Sigmoid colon (tissue), 4 donors: ENCODE results near the gene CRABP1.

Experiments
- EP300 ChIP-seq, 4 donors: sonication (generic); formaldehyde crosslinking; IDR thresholded peaks; one replicate each; pipeline ENCODE4 v1.6.1; 2017; ENCODE audit warnings: antibody characterized with exemption in 4 of 4
- POLR2A ChIP-seq, 2 donors: fragments of 450-650 bp; IDR thresholded peaks; one replicate each; pipeline ENCODE4 v1.6.1; 2016; ENCODE audit warnings: antibody characterized with exemption in 2 of 2, mild to moderate bottlenecking in 2 of 2, moderate library complexity in 2 of 2
- POLR2AphosphoS5 ChIP-seq, 4 donors: sonication (generic); formaldehyde crosslinking; IDR thresholded peaks; one replicate each; pipeline ENCODE4 v1.6.1; 2017; ENCODE audit warnings: antibody characterized with exemption in 4 of 4
- TF ChIP-seq, protein P1 (sequence below), 4 experiments: fragments of 450-650 bp in 3 of 4; fragments of 200-600 bp in 1 of 4; IDR thresholded peaks; one replicate each; pipeline ENCODE4 v1.5.1; 2016 to 2019; ENCODE audit warnings: antibody characterized with exemption in 4 of 4, mild to moderate bottlenecking in 3 of 4, moderate library complexity in 2 of 4

DNA sequence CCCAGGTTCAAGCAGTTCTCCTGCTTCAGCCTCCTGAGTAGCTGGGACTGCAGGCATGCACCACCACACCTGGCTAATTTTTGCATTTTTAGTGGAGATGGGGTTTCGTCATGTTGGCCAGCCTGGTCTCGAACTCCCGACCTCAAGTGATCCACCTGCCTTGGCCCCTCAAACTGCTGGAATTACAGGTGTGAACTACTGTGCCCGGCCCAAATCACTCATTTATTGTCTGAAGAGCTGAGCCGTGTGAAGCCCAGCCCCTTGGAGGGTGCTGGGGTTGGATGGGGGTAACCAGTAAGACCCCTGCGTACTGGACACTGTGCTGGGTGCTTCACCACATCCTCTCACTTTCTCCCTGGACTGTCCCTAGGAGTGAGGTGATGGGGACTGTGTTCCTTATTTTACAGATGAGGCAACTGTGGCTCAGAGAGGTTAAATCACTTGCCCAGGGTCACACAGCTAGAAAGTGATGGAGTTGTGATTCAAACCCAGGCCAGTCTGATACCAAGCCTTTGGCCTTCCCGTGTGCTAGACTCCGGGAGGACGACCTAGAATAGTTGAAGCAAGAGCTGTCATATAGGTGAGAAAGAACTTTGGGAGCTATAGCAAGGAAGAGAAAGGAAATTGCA, 56.1 kb downstream of the CRABP1 start:
- TF ChIP-seq, protein P1, sequence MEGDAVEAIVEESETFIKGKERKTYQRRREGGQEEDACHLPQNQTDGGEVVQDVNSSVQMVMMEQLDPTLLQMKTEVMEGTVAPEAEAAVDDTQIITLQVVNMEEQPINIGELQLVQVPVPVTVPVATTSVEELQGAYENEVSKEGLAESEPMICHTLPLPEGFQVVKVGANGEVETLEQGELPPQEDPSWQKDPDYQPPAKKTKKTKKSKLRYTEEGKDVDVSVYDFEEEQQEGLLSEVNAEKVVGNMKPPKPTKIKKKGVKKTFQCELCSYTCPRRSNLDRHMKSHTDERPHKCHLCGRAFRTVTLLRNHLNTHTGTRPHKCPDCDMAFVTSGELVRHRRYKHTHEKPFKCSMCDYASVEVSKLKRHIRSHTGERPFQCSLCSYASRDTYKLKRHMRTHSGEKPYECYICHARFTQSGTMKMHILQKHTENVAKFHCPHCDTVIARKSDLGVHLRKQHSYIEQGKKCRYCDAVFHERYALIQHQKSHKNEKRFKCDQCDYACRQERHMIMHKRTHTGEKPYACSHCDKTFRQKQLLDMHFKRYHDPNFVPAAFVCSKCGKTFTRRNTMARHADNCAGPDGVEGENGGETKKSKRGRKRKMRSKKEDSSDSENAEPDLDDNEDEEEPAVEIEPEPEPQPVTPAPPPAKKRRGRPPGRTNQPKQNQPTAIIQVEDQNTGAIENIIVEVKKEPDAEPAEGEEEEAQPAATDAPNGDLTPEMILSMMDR (IDR thresholded peaks at IDR 0.05): no peak
- TF ChIP-seq POLR2A (IDR thresholded peaks at IDR 0.05) (no peak), POLR2AphosphoS5 (IDR thresholded peaks at IDR 0.05) (no peak), EP300 (IDR thresholded peaks at IDR 0.05) (no peak)
